MM.1S (cell line): ENCODE data around the gene NFKB2.

Experiments used
- CTCF ChIP-seq: fragments of 300-600 bp; sonication (generic); IDR thresholded peaks from 2 replicates; pipeline ENCODE4 v1.5.1; 2016; ENCODE audit warnings: antibody characterized with exemption, low read length, mixed read lengths
- EZH2 ChIP-seq: fragments of 300-600 bp; sonication (generic); optimal IDR thresholded peaks from 2 replicates; pipeline ENCODE3; 2017; ENCODE audit warnings: low read depth, mild to moderate bottlenecking, antibody characterized with exemption, low read length, mixed read lengths
- EZH2phosphoT487 ChIP-seq: fragments of 300-600 bp; sonication (generic); IDR thresholded peaks from 2 replicates; pipeline ENCODE4 v1.6.1; 2018; ENCODE audit warnings: antibody characterized with exemption, low read length

GRCh38 chr10:102420181-102420713 is 24.7 kb downstream of the NFKB2 start:
- TF ChIP-seq CTCF (no peak), EZH2phosphoT487 (no peak), EZH2 (no peak)
